Naive B cell (primary cell): ENCODE data around the gene RPAIN. TPM values are rescaled to one million over a fixed set of nuclear protein-coding genes. Genes with fewer than 3 reads are reported as not detected.
"Not testable (repeated sequence)": the region's sequence is repeated elsewhere in the genome, so short reads cannot be mapped to it uniquely, and the experiment has no call there.

ENCODE experiments used
- ATAC-seq, 2 donors: fragments of 150-1000 bp; cut with Tn5 transposase; 2 replicates each; pipeline ENCODE4 v1.10.0; 2021; ENCODE audit warnings: low read depth in 2 of 2, mild to moderate bottlenecking in 2 of 2, moderate library complexity in 2 of 2
- DNase-seq: peaks from one replicate; pipeline ENCODE4 v3.0.0; 2022
- H3K27ac Mint-ChIP-seq, 6 donors: one replicate each; pipeline ENCODE4 v1.8.0; 2020 to 2022; ENCODE audit warnings: mild to moderate bottlenecking in 6 of 6, mixed read lengths in 6 of 6, moderate library complexity in 5 of 6, inconsistent platforms in 2 of 6
- H3K27me3 Mint-ChIP-seq, 3 donors: one replicate each; pipeline ENCODE4 v1.8.0; 2021 to 2022; ENCODE audit warnings: mixed read lengths in 3 of 3, mild to moderate bottlenecking in 1 of 3
- H3K36me3 Mint-ChIP-seq, 2 donors: one replicate each; pipeline ENCODE4 v1.8.0; 2020 to 2022; ENCODE audit warnings: mixed read lengths in 2 of 2, inconsistent platforms in 1 of 2, mild to moderate bottlenecking in 1 of 2
- H3K4me1 Mint-ChIP-seq, 3 donors: one replicate each; pipeline ENCODE4 v1.8.0; 2020 to 2022; ENCODE audit warnings: mixed read lengths in 3 of 3, inconsistent platforms in 1 of 3, mild to moderate bottlenecking in 1 of 3, moderate library complexity in 1 of 3
- H3K4me3 Mint-ChIP-seq, 8 donors: one replicate each; pipeline ENCODE4 v1.8.0; 2020 to 2022; ENCODE audit warnings: mild to moderate bottlenecking in 8 of 8, mixed read lengths in 8 of 8, moderate library complexity in 8 of 8, inconsistent platforms in 2 of 8
- H3K9me3 Mint-ChIP-seq, 7 donors: one replicate each; pipeline ENCODE4 v1.8.0; 2020 to 2022; ENCODE audit warnings: mixed read lengths in 7 of 7, mild to moderate bottlenecking in 5 of 7, inconsistent platforms in 2 of 7, moderate library complexity in 1 of 7
- polyA plus RNA-seq, 6 donors: library from polyadenylated mRNA; unstranded; fragments of 300-500 nt; fragmentation: Illumina TruSeq; gene quantifications; one replicate each; pipeline ENCODE4 v1.2.3, GENCODE V29; 2021; ENCODE audit warnings: low read depth in 6 of 6

RPAIN gene
- polyA plus RNA-seq, 6 donors from 2014 or later = 41.4 to 58.7 (median 50.5) TPM

- Mint-ChIP-seq H3K4me1 (peaks cover 25 to 41% (median 36%) of the 10 kb centered on the region in 3 donors), H3K27me3 (no peaks in the 10 kb centered on the region), H3K9me3 (no peaks in the 10 kb centered on the region), H3K4me3 (peak overlapping the region in 2 of 8 donors; percentile 10 to 37), H3K36me3 (peaks cover 16 to 20% of the 10 kb centered on the region in 2 donors), H3K27ac (peak overlapping the region in 1 of 6 donors; percentile 32)
- ATAC-seq (no peak), DNase-seq (no peak)
These were observed 15.0 kb downstream of the RPAIN start for GRCh38 chr17:5434984-5435383.

- H3K9me3 Mint-ChIP-seq, DNase-seq, H3K27me3 Mint-ChIP-seq, ATAC-seq: not testable (repeated sequence)
- H3K27ac Mint-ChIP-seq = peak overlapping the region in 1 of 6 donors; percentile 78
- H3K4me1 Mint-ChIP-seq = peaks cover 21 to 45% (median 36%) of the 10 kb centered on the region in 3 donors
- H3K36me3 Mint-ChIP-seq = peaks cover 10 to 18% of the 10 kb centered on the region in 2 donors
- H3K4me3 Mint-ChIP-seq = peak overlapping the region in 1 of 8 donors; percentile 44
These were observed 15.9 kb downstream of the RPAIN start for GRCh38 chr17:5435781-5436315.

GRCh38 chr17:5437721-5438317 is 17.8 kb downstream of the RPAIN start:
- Mint-ChIP-seq H3K36me3 (peaks cover 0 to 12% of the 10 kb centered on the region in 2 donors), H3K27ac (peak overlapping the region in 4 of 6 donors; percentile 37 to 80 (median 73)), H3K4me1 (peaks cover 19 to 45% (median 36%) of the 10 kb centered on the region in 3 donors), H3K9me3 (no peaks in the 10 kb centered on the region), H3K4me3 (peak overlapping the region; percentile 80 to 93 (median 89)), H3K27me3 (no peaks in the 10 kb centered on the region)
- DNase-seq (no peak), ATAC-seq (no peak)

- Mint-ChIP-seq H3K4me1 (peaks cover 19 to 45% (median 28%) of the 10 kb centered on the region in 3 donors), H3K27me3 (no peaks in the 10 kb centered on the region), H3K9me3 (no peaks in the 10 kb centered on the region), H3K36me3 (peaks cover 1 to 5% of the 10 kb centered on the region in 2 donors), H3K4me3 (peak within 1 kb of the TSS; percentile 80 to 93 (median 90)), H3K27ac (peak within 1 kb of the TSS; percentile 84 to 96 (median 94))
- DNase-seq (peak; percentile 92), ATAC-seq (peak; percentile 89 to 90)
These were observed 18.9 kb downstream of the RPAIN start, which contains the start of gene C1QBP for GRCh38 chr17:5438716-5439445. TSS of gene C1QBP (minus strand) at chr17:5439155. CDS start at chr17:5439073, 82 bp downstream.

- Mint-ChIP-seq H3K4me1 (peaks cover 19 to 42% (median 28%) of the 10 kb centered on the region in 3 donors), H3K36me3 (peaks cover 0 to 10% of the 10 kb centered on the region in 2 donors), H3K4me3 (peak overlapping the region; percentile 80 to 93 (median 90)), H3K9me3 (no peaks in the 10 kb centered on the region), H3K27ac (peak overlapping the region; percentile 84 to 96 (median 94)), H3K27me3 (no peaks in the 10 kb centered on the region)
- ATAC-seq (no peak), DNase-seq (no peak)
These were observed 19.4 kb downstream of the RPAIN start for GRCh38 chr17:5439446-5439764.

- Mint-ChIP-seq H3K27ac (no peak overlapping the region), H3K4me3 (no peak overlapping the region)
These were observed 23.7 kb downstream of the RPAIN start for GRCh38 chr17:5443728-5444127.

GRCh38 chr17:5444209-5444608 is 24.2 kb downstream of the RPAIN start:
- Mint-ChIP-seq H3K4me3 (no peak overlapping the region), H3K27ac (no peak overlapping the region), H3K4me1 (peaks cover 8 to 11% (median 10%) of the 10 kb centered on the region in 3 donors), H3K27me3 (no peaks in the 10 kb centered on the region), H3K36me3 (peaks cover 12 to 23% of the 10 kb centered on the region in 2 donors), H3K9me3 (no peaks in the 10 kb centered on the region)
- DNase-seq (no peak), ATAC-seq (no peak)

More at GRCh38 chr17:5443728-5444127, 23.7 kb downstream of the RPAIN start:
- H3K9me3 Mint-ChIP-seq = no peaks in the 10 kb centered on the region
- ATAC-seq = no peak
- DNase-seq = no peak
- peaks cover 10 to 13% (median 11%) of the 10 kb centered on the region in 3 donors for H3K4me1 Mint-ChIP-seq
- H3K36me3 Mint-ChIP-seq = peaks cover 12 to 23% of the 10 kb centered on the region in 2 donors
- no peaks in the 10 kb centered on the region for H3K27me3 Mint-ChIP-seq

- peaks cover 12 to 31% of the 10 kb centered on the region in 2 donors for H3K36me3 Mint-ChIP-seq
- no peak overlapping the region for H3K4me3 Mint-ChIP-seq
- DNase-seq (no peak), ATAC-seq (no peak)
- no peaks in the 10 kb centered on the region for H3K27me3 Mint-ChIP-seq
- no peak overlapping the region for H3K27ac Mint-ChIP-seq
- H3K9me3 Mint-ChIP-seq = no peaks in the 10 kb centered on the region
- peaks cover 0 to 4% (median 0%) of the 10 kb centered on the region in 3 donors for H3K4me1 Mint-ChIP-seq
These were observed 26.8 kb downstream of the RPAIN start for GRCh38 chr17:5446786-5447185.

- Mint-ChIP-seq H3K36me3 (peaks cover 4 to 8% of the 10 kb centered on the region in 2 donors), H3K9me3 (no peaks in the 10 kb centered on the region), H3K27me3 (no peaks in the 10 kb centered on the region), H3K4me1 (peaks cover 28 to 39% (median 30%) of the 10 kb centered on the region in 3 donors), H3K27ac (peak overlapping the region in 3 of 6 donors; percentile 63 to 78 (median 65)), H3K4me3 (peak overlapping the region in 2 of 8 donors; percentile 44 to 52)
- DNase-seq (no peak), ATAC-seq (no peak)
These were observed 44.9 kb downstream of the RPAIN start for GRCh38 chr17:5464717-5465507.

- Mint-ChIP-seq H3K27ac (no peak overlapping the region), H3K4me3 (peak overlapping the region in 3 of 8 donors; percentile 1 to 78 (median 57)), H3K9me3 (no peaks in the 10 kb centered on the region), H3K4me1 (peaks cover 27 to 39% (median 28%) of the 10 kb centered on the region in 3 donors), H3K36me3 (no peaks in the 10 kb centered on the region), H3K27me3 (no peaks in the 10 kb centered on the region)
- no peak for ATAC-seq
- no peak for DNase-seq
These were observed 46.3 kb downstream of the RPAIN start for GRCh38 chr17:5466295-5466694.

- no peaks in the 10 kb centered on the region for H3K36me3 Mint-ChIP-seq
- peaks cover 28 to 39% (median 30%) of the 10 kb centered on the region in 3 donors for H3K4me1 Mint-ChIP-seq
- ATAC-seq = no peak
- DNase-seq = no peak
- no peaks in the 10 kb centered on the region for H3K9me3 Mint-ChIP-seq
- peak overlapping the region; percentile 57 to 95 (median 86) for H3K4me3 Mint-ChIP-seq
- no peaks in the 10 kb centered on the region for H3K27me3 Mint-ChIP-seq
- H3K27ac Mint-ChIP-seq = peak overlapping the region in 4 of 6 donors; percentile 0 to 85 (median 52)
These were observed 47.4 kb downstream of the RPAIN start for GRCh38 chr17:5467416-5467815.

- DNase-seq (peak; percentile 1), ATAC-seq (peak; percentile 29 to 46)
- peak overlapping the region in 5 of 6 donors; percentile 0 to 88 (median 76) for H3K27ac Mint-ChIP-seq
- H3K4me3 Mint-ChIP-seq = peak overlapping the region; percentile 57 to 95 (median 86)
- no peaks in the 10 kb centered on the region for H3K9me3 Mint-ChIP-seq
- no peaks in the 10 kb centered on the region for H3K27me3 Mint-ChIP-seq
- H3K36me3 Mint-ChIP-seq = no peaks in the 10 kb centered on the region
- peaks cover 28 to 39% (median 30%) of the 10 kb centered on the region in 3 donors for H3K4me1 Mint-ChIP-seq
These were observed 48.1 kb downstream of the RPAIN start for GRCh38 chr17:5468075-5468473.

GRCh38 chr17:5472511-5472910 is 52.5 kb downstream of the RPAIN start:
- ATAC-seq (no peak), DNase-seq (no peak)
- Mint-ChIP-seq H3K27ac (peak overlapping the region in 1 of 6 donors; percentile 69), H3K36me3 (peaks cover 9% of the 10 kb centered on the region in 2 donors), H3K9me3 (no peaks in the 10 kb centered on the region), H3K27me3 (no peaks in the 10 kb centered on the region), H3K4me3 (no peak overlapping the region), H3K4me1 (peaks cover 15 to 20% (median 16%) of the 10 kb centered on the region in 3 donors)
